SK-N-SH (cell line): ENCODE results near the gene PLCB1. TPM values are rescaled to one million over a fixed set of nuclear protein-coding genes. Genes with fewer than 3 reads are reported as not detected.

ENCODE experiments used
- CTCF ChIA-PET: fragments of 300-600, 350-600 bp; formaldehyde crosslinking; extraction: SDS; loops from one replicate; lab custom pipeline; 2021; lab: Yijun Ruan, JAX
- POLR2A ChIA-PET: fragments of 350-600 bp; sonication (Branson Sonifier 250); formaldehyde crosslinking; extraction: SDS; loops from one replicate; lab custom pipeline; 2020; ENCODE audit warnings: antibody characterized with exemption, inconsistent platforms; lab: Yijun Ruan, JAX
- DNase-seq: peaks from one replicate; pipeline ENCODE4 v3.0.0; 2012
- H2AFZ ChIP-seq: fragments of 200-600 bp; sonication (generic); 2 replicates; pipeline ENCODE4 v1.8.1; 2016; ENCODE audit warnings: antibody characterized with exemption, mild to moderate bottlenecking, low read depth
- H3F3A ChIP-seq: fragments of 200-600 bp; sonication (generic); replicated peaks from 2 replicates; pipeline ENCODE3; 2016; ENCODE audit warnings: antibody characterized with exemption, mild to moderate bottlenecking; ENCODE audit not compliant: insufficient read depth
- H3K27ac ChIP-seq, 2 experiments: fragments of 200-500 bp in 1 of 2; fragments of 200-600 bp in 1 of 2; sonication (Bioruptor generic) in 1 of 2; sonication (generic), shearing (Covaris generic) in 1 of 2; 2 replicates each; pipeline versions ENCODE4 v1.5.1 to v1.6.1; 2014 to 2016; ENCODE audit warnings: low read depth in 2 of 2, inconsistent platforms in 1 of 2, low read length in 1 of 2, mild to moderate bottlenecking in 1 of 2, mixed read lengths in 1 of 2
- H3K27me3 ChIP-seq: fragments of 200-600 bp; sonication (generic), shearing (Covaris generic); 2 replicates; pipeline ENCODE4 v1.6.1; 2016; ENCODE audit warnings: mixed run types; ENCODE audit not compliant: insufficient read depth
- H3K36me3 ChIP-seq, 2 experiments: fragments of 200-500 bp in 1 of 2; fragments of 200-600 bp in 1 of 2; sonication (Bioruptor generic) in 1 of 2; sonication (generic) in 1 of 2; replicated peaks in 1 of 2; 2 replicates each; pipeline versions ENCODE3 to v1.5.1; 2014 to 2016; ENCODE audit warnings: low read length in 1 of 2, mild to moderate bottlenecking in 1 of 2; ENCODE audit not compliant: insufficient read depth in 2 of 2, control insufficient read depth in 1 of 2
- H3K4me1 ChIP-seq, 2 experiments: fragments of 200-500 bp in 1 of 2; fragments of 200-600 bp in 1 of 2; sonication (Bioruptor generic) in 1 of 2; sonication (generic), shearing (Covaris generic) in 1 of 2; 2 replicates each; pipeline versions ENCODE4 v1.5.1 to v1.6.1; 2014 to 2016; ENCODE audit warnings: low read depth in 1 of 2, low read length in 1 of 2, mixed run types in 1 of 2; ENCODE audit not compliant: insufficient read depth in 2 of 2, control insufficient read depth in 1 of 2
- H3K4me2 ChIP-seq: fragments of 200-600 bp; sonication (generic), shearing (Covaris generic); 2 replicates; pipeline ENCODE4 v1.6.1; 2017; ENCODE audit warnings: mixed run types
- H3K4me3 ChIP-seq, 2 experiments: fragments of 200-500 bp in 1 of 2; fragments of 200-600 bp in 1 of 2; sonication (Bioruptor generic) in 1 of 2; sonication (generic), shearing (Covaris generic) in 1 of 2; 2 replicates each; pipeline versions ENCODE4 v1.5.1 to v1.8.1; 2014 to 2016; ENCODE audit warnings: low read depth in 2 of 2, inconsistent platforms in 1 of 2, low read length in 1 of 2, mild to moderate bottlenecking in 1 of 2, mixed read lengths in 1 of 2, moderate library complexity in 1 of 2
- H3K79me2 ChIP-seq: fragments of 200-600 bp; sonication (generic); 2 replicates; pipeline ENCODE4 v1.8.1; 2017; ENCODE audit warnings: mild to moderate bottlenecking; ENCODE audit not compliant: insufficient read depth
- H3K9ac ChIP-seq: fragments of 200-600 bp; sonication (generic); 2 replicates; pipeline ENCODE4 v1.6.1; 2017; ENCODE audit warnings: mixed run types
- H3K9me2 ChIP-seq: fragments of 200-600 bp; sonication (generic); 2 replicates; pipeline ENCODE4 v1.6.1; 2017; ENCODE audit warnings: mixed run types
- H3K9me3 ChIP-seq: fragments of 200-600 bp; sonication (generic); 2 replicates; pipeline ENCODE4 v1.6.1; 2017; ENCODE audit warnings: mixed run types, mild to moderate bottlenecking, moderate library complexity
- H4K20me1 ChIP-seq: fragments of 200-600 bp; sonication (generic); 2 replicates; pipeline ENCODE4 v1.6.1; 2017; ENCODE audit warnings: mild to moderate bottlenecking, mixed run types; ENCODE audit not compliant: insufficient read depth
- CTCF ChIP-seq: fragments of 200-600 bp; sonication (generic); IDR thresholded peaks from 2 replicates; pipeline ENCODE4 v1.6.1; 2017; ENCODE audit warnings: antibody characterized with exemption, mild to moderate bottlenecking, moderate library complexity
- EP300 ChIP-seq, 2 experiments: IDR thresholded peaks; 2 replicates each; pipeline versions ENCODE4 v1.4.0 to v1.6.1; 2012; ENCODE audit warnings: borderline replicate concordance in 1 of 2, low read depth in 1 of 2, low read length in 1 of 2
- NFIC ChIP-seq: IDR thresholded peaks from 2 replicates; pipeline ENCODE4 v1.4.0; 2012; ENCODE audit warnings: borderline replicate concordance
- NRF1 ChIP-seq: IDR thresholded peaks from 2 replicates; pipeline ENCODE4 v1.6.1; 2012; ENCODE audit warnings: low read depth, mild to moderate bottlenecking, low read length
- PBX3 ChIP-seq: IDR thresholded peaks from 2 replicates; pipeline ENCODE4; 2012
- SMC3 ChIP-seq: IDR thresholded peaks from 2 replicates; pipeline ENCODE4 v1.6.1; 2012; ENCODE audit warnings: low read depth, low read length, improper control_type of control experiment
- TEAD4 ChIP-seq: IDR thresholded peaks from 2 replicates; pipeline ENCODE4 v1.4.0; 2012; ENCODE audit warnings: mild to moderate bottlenecking, borderline replicate concordance; ENCODE audit not compliant: insufficient read depth
- polyA plus RNA-seq, 3 experiments: library from polyadenylated mRNA; depleted of rRNA; stranded (reverse); fragments of >200 nt; gene quantifications; 2 replicates each; pipeline ENCODE4 v1.2.3, GENCODE V29; 2012
- TF ChIP-seq, protein P1 (sequence below): IDR thresholded peaks from 2 replicates; pipeline ENCODE4 v1.4.0; 2012; ENCODE audit warnings: low read depth, borderline replicate concordance
- TF ChIP-seq, protein P2 (sequence below): fragments of 150-350 bp; IDR thresholded peaks from 2 replicates; pipeline ENCODE4 v1.6.1; 2017; ENCODE audit warnings: antibody characterized with exemption, low read length, low read depth, borderline replicate concordance
- TF ChIP-seq, protein P3 (sequence below): fragments of 150-350 bp; IDR thresholded peaks from 2 replicates; pipeline ENCODE4 v1.6.1; 2016; ENCODE audit warnings: mild to moderate bottlenecking, low read depth, low read length
- TF ChIP-seq, protein P4 (sequence below): IDR thresholded peaks from 2 replicates; pipeline ENCODE4 v1.6.1; 2012; ENCODE audit warnings: mild to moderate bottlenecking, low read depth, low read length, moderate library complexity

Gene PLCB1
- polyA plus RNA-seq, 1 of the 3 experiments (the other 2 are of a cell fraction), result 10.5 TPM

DNA sequence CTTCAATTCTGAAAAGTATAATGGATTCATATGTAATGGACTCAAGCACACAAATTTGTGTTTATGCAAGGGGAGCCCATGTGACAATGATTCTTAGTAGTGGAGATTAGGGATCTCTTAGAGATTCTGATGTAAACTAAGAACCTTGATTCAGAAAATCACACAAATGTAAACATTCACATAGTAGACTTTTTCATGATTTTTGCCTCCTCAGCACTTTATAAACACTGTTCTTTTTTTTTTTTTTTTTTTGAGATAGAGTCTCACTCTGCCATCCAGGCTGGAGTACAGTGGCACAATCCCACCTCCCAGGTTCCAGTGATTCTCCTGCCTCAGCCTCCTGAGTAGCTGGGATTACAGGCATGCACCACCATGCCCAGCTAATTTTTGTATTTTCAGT is 766.8 kb downstream of the PLCB1 start:
- POLR2A ChIA-PET, result no interaction called here
- H3K9ac ChIP-seq, result no peak overlapping the region
- H3K27me3 ChIP-seq, result no peaks in the 10 kb centered on the region
- H3K36me3 ChIP-seq, result no peaks in the 10 kb centered on the region
- H3K9me3 ChIP-seq, result 0 out of 2 replicates have a peak, but pooled peaks cover 12% of the 10 kb centered on the region
- H3K4me3 ChIP-seq, result no peak overlapping the region
- no peaks in the 10 kb centered on the region for H4K20me1 ChIP-seq
- H3K4me2 ChIP-seq, result no peak overlapping the region
- H2AFZ ChIP-seq, result no peak overlapping the region
- TF ChIP-seq PBX3 (no peak), NRF1 (no peak), NFIC (no peak), TEAD4 (no peak), CTCF (no peak), SMC3 (no peak), EP300 (IDR thresholded peaks at IDR 0.05; ENCODE audit: borderline replicate concordance in 1 of 2, low read depth in 1 of 2, low read length in 1 of 2) (no peak)
- TF ChIP-seq, protein P1, sequence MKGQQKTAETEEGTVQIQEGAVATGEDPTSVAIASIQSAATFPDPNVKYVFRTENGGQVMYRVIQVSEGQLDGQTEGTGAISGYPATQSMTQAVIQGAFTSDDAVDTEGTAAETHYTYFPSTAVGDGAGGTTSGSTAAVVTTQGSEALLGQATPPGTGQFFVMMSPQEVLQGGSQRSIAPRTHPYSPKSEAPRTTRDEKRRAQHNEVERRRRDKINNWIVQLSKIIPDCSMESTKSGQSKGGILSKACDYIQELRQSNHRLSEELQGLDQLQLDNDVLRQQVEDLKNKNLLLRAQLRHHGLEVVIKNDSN, result no peak
- TF ChIP-seq, protein P2, sequence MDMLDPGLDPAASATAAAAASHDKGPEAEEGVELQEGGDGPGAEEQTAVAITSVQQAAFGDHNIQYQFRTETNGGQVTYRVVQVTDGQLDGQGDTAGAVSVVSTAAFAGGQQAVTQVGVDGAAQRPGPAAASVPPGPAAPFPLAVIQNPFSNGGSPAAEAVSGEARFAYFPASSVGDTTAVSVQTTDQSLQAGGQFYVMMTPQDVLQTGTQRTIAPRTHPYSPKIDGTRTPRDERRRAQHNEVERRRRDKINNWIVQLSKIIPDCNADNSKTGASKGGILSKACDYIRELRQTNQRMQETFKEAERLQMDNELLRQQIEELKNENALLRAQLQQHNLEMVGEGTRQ, result no peak
- TF ChIP-seq, protein P3, sequence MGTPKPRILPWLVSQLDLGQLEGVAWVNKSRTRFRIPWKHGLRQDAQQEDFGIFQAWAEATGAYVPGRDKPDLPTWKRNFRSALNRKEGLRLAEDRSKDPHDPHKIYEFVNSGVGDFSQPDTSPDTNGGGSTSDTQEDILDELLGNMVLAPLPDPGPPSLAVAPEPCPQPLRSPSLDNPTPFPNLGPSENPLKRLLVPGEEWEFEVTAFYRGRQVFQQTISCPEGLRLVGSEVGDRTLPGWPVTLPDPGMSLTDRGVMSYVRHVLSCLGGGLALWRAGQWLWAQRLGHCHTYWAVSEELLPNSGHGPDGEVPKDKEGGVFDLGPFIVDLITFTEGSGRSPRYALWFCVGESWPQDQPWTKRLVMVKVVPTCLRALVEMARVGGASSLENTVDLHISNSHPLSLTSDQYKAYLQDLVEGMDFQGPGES, result no peak
- TF ChIP-seq, protein P4, sequence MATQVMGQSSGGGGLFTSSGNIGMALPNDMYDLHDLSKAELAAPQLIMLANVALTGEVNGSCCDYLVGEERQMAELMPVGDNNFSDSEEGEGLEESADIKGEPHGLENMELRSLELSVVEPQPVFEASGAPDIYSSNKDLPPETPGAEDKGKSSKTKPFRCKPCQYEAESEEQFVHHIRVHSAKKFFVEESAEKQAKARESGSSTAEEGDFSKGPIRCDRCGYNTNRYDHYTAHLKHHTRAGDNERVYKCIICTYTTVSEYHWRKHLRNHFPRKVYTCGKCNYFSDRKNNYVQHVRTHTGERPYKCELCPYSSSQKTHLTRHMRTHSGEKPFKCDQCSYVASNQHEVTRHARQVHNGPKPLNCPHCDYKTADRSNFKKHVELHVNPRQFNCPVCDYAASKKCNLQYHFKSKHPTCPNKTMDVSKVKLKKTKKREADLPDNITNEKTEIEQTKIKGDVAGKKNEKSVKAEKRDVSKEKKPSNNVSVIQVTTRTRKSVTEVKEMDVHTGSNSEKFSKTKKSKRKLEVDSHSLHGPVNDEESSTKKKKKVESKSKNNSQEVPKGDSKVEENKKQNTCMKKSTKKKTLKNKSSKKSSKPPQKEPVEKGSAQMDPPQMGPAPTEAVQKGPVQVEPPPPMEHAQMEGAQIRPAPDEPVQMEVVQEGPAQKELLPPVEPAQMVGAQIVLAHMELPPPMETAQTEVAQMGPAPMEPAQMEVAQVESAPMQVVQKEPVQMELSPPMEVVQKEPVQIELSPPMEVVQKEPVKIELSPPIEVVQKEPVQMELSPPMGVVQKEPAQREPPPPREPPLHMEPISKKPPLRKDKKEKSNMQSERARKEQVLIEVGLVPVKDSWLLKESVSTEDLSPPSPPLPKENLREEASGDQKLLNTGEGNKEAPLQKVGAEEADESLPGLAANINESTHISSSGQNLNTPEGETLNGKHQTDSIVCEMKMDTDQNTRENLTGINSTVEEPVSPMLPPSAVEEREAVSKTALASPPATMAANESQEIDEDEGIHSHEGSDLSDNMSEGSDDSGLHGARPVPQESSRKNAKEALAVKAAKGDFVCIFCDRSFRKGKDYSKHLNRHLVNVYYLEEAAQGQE, result no peak
- no peaks in the 10 kb centered on the region for H3K9me2 ChIP-seq
- no peaks in the 10 kb centered on the region for H3K4me1 ChIP-seq
- CTCF ChIA-PET, result no interaction called here
- H3K79me2 ChIP-seq, result no peaks in the 10 kb centered on the region
- no peak for DNase-seq
- no peaks in the 10 kb centered on the region for H3F3A ChIP-seq
- no peak overlapping the region for H3K27ac ChIP-seq
